Measurements from ENCODE around the gene CARS2. TPM values are rescaled to one million over a fixed set of nuclear protein-coding genes. Genes with fewer than 3 reads are reported as not detected.
A peak's percentile ranks its signal among the peaks of the same experiment; 100 is the strongest.

Gene CARS2
- total RNA-seq, 1 donor from 2014 or later = 152 TPM

DNA sequence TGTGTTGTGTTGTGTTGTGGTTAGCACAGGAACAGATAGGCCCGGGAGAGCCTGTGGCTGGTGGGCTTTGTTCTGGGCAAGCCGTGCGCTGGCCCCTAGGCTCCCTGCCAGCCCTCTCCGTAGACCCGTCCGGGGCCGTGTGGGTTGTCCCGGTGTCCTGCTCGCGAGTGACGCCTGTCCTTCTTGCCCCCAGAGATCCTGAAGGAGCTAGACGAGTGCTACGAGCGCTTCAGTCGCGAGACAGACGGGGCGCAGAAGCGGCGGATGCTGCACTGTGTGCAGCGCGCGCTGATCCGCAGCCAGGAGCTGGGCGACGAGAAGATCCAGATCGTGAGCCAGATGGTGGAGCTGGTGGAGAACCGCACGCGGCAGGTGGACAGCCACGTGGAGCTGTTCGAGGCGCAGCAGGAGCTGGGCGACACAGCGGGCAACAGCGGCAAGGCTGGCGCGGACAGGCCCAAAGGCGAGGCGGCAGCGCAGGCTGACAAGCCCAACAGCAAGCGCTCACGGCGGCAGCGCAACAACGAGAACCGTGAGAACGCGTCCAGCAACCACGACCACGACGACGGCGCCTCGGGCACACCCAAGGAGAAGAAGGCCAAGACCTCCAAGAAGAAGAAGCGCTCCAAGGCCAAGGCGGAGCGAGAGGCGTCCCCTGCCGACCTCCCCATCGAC lies 13.3 kb upstream of the CARS2 start:
- H3K27me3 ChIP-seq (ENCODE audit: control insufficient read depth, insufficient read depth, low read length) = no peaks in the 10 kb centered on the region
- peaks cover 7% of the 10 kb centered on the region for H3K36me3 ChIP-seq (ENCODE audit: control insufficient read depth, insufficient read depth, low read length)
- no peak overlapping the region for H3K4me3 ChIP-seq (ENCODE audit: low read depth, low read length)
- TF ChIP-seq, protein P1, sequence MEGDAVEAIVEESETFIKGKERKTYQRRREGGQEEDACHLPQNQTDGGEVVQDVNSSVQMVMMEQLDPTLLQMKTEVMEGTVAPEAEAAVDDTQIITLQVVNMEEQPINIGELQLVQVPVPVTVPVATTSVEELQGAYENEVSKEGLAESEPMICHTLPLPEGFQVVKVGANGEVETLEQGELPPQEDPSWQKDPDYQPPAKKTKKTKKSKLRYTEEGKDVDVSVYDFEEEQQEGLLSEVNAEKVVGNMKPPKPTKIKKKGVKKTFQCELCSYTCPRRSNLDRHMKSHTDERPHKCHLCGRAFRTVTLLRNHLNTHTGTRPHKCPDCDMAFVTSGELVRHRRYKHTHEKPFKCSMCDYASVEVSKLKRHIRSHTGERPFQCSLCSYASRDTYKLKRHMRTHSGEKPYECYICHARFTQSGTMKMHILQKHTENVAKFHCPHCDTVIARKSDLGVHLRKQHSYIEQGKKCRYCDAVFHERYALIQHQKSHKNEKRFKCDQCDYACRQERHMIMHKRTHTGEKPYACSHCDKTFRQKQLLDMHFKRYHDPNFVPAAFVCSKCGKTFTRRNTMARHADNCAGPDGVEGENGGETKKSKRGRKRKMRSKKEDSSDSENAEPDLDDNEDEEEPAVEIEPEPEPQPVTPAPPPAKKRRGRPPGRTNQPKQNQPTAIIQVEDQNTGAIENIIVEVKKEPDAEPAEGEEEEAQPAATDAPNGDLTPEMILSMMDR (IDR thresholded peaks at IDR 0.05; ENCODE audit: insufficient read depth, low read length, severe bottlenecking) = no peak
- DNase-seq (ENCODE audit: low read depth) (no peak), FAIRE-seq (no peak)

DNA sequence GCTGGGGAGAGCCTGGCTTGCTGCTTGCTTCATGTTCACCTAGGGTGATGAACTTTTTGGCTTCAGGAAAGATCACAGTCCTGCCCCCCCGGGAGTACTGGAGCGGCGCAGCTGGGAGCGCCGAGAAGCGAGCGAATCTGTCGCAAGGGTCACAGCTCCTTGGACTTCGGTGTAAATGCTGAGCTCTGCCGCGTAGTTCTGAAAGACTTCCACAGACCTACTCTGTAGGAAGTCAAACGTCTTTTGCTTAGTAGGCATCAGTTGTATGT lies 10.3 kb upstream of the CARS2 start:
- TF ChIP-seq, protein P1 (IDR thresholded peaks at IDR 0.05; ENCODE audit: insufficient read depth, low read length, severe bottlenecking) = no peak
- DNase-seq (ENCODE audit: low read depth) (no peak), FAIRE-seq (no peak)
- peak overlapping the region; percentile 84 for H3K4me3 ChIP-seq (ENCODE audit: low read depth, low read length)
- H3K36me3 ChIP-seq (ENCODE audit: control insufficient read depth, insufficient read depth, low read length) = peaks cover 7% of the 10 kb centered on the region
- no peaks in the 10 kb centered on the region for H3K27me3 ChIP-seq (ENCODE audit: control insufficient read depth, insufficient read depth, low read length)

DNA sequence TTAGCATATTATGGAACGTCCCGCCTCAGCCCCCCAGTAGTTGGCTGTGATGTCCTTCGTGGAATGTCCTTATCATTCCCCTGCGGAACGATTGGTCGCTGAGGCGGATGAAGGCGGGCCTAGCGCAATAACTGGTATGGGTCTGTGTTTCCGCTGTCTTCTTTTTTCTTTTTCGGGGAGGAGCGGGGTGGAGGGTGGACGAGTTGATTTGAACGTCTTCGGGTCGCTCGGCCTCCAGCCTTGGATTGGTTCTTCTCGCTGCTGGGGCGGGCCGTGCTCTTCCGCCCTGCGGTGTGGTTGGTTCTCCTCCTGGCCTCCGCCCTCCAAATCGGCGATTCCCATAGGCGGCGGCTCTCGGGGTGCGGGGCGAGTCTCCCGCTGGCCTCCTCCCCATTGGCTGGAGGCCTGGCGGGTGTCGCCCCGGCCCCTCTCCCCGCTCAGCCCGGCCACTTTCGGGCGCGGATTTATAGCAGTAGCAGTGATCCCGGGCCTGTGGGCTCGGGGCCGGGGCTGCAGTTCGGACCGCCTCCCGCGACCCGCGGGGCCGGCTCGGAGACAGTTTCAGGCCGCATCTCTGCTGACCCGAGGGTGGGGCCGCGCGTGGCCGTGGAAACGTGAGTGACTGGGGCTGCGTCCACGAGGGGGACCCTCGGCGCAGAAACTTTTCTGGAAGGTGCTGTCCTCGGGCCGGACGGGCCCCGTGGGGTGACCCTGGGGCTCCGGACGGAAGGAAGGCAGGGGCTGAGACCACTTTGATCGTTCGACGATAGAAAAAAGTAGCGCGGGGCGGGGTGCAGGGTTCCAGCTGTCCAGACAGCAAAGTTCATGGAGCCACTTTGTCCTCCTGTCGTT lies 9.7 kb upstream of the CARS2 start:
- peaks cover 6% of the 10 kb centered on the region for H3K36me3 ChIP-seq (ENCODE audit: control insufficient read depth, insufficient read depth, low read length)
- peak; percentile 98 for DNase-seq (ENCODE audit: low read depth)
- H3K27me3 ChIP-seq (ENCODE audit: control insufficient read depth, insufficient read depth, low read length) = no peaks in the 10 kb centered on the region
- FAIRE-seq = peak; percentile 87
- TF ChIP-seq, protein P1 (IDR thresholded peaks at IDR 0.05; ENCODE audit: insufficient read depth, low read length, severe bottlenecking) = peak; percentile 18
- H3K4me3 ChIP-seq (ENCODE audit: low read depth, low read length) = peak overlapping the region; percentile 84

DNA sequence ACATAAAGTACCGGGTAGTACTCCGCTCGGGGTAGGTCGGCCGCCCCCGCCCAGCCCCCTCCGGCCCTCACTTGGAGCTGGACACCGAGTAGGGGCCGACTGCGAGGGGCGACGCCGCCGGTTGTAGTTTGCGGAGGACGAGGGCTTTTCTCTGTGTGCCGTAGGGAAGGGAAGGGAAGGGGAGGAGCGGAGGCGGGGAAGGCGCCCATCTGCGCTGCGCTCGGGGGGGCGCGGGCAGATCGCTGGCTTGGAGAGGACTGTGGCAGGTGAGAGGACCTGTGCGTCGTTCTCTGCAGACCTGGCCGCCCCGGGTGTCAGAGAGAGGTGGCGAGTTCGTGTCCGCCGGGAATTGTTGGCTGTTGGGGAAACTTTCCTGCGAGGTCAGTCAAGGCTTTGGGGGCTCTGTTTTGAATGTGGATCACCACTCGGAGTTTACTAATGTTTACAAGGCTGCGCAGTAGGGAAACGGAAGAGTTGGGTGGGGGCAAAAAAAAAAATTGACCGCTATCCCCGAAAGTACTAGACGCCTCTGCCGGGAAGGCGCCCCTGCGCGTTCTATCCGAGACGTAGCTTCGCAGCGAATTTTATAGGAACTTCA lies 9.0 kb upstream of the CARS2 start:
- peak overlapping the region; percentile 80 for H3K4me3 ChIP-seq (ENCODE audit: low read depth, low read length)
- TF ChIP-seq, protein P1 (IDR thresholded peaks at IDR 0.05; ENCODE audit: insufficient read depth, low read length, severe bottlenecking) = no peak
- DNase-seq (ENCODE audit: low read depth) (peak; percentile 22), FAIRE-seq (no peak)
- no peaks in the 10 kb centered on the region for H3K27me3 ChIP-seq (ENCODE audit: control insufficient read depth, insufficient read depth, low read length)
- H3K36me3 ChIP-seq (ENCODE audit: control insufficient read depth, insufficient read depth, low read length) = peaks cover 6% of the 10 kb centered on the region

DNA sequence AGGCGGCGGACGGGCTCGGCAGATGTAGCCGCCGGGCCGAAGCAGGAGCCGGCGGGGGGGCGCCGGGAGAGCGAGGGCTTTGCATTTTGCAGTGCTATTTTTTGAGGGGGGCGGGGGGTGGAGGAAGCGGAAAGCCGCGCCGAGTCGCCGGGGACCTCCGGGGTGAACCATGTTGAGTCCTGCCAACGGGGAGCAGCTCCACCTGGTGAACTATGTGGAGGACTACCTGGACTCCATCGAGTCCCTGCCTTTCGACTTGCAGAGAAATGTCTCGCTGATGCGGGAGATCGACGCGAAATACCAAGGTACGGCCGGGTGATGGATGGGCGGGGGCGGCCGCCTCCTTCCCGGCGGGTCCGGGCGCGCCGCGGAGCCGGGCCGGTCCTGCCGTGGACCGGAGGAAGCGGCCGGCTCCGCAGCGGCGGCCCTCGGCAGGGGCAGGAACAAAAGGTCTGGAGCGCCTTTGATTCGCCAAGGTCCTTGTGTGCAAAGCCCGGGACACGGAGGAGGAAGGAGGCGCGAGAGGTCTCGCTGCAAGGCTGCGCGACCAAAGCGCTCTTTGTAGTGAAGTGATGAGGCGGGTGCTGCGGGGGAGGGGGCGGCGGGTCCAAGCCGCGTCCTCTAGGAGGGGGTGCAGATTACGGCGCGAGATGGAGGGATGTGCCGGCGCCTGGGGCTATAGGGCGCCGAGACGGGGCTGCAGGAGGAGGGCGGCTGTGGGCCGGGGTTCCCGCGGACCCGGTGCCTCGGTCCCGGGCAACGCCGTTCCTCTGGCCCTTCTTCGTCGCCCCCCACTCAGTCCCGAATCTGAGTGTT lies 8.3 kb upstream of the CARS2 start:
- TF ChIP-seq, protein P1 (IDR thresholded peaks at IDR 0.05; ENCODE audit: insufficient read depth, low read length, severe bottlenecking) = peak; percentile 38
- DNase-seq (ENCODE audit: low read depth) = peak; percentile 43
- no peak for FAIRE-seq

More for the DNA sequence above, 8.3 kb upstream of the CARS2 start:
- Histone ChIP-seq H3K36me3 (ENCODE audit: control insufficient read depth, insufficient read depth, low read length) (no peaks in the 10 kb centered on the region), H3K27me3 (ENCODE audit: control insufficient read depth, insufficient read depth, low read length) (no peaks in the 10 kb centered on the region), H3K4me3 (ENCODE audit: low read depth, low read length) (peak overlapping the region; percentile 80)

Measured in bronchial epithelial cell (primary cell).